GM12878 (cell line): ENCODE results near the gene SPDYE1. TPM values are rescaled to one million over a fixed set of nuclear protein-coding genes. Genes with fewer than 3 reads are reported as not detected.

Experiments used
- CTCF ChIP-seq, 3 experiments: IDR thresholded peaks in 2 of 3; conservative IDR thresholded peaks in 1 of 3; 2 replicates each; pipeline ENCODE4 v1.5.1; 2011; ENCODE audit warnings: low read depth in 3 of 3, low read length in 3 of 3, mild to moderate bottlenecking in 3 of 3, control low read depth in 2 of 3, moderate library complexity in 2 of 3, inconsistent platforms in 1 of 3, mixed read lengths in 1 of 3; ENCODE audit not compliant: control insufficient read depth in 2 of 3, insufficient read depth in 1 of 3; ENCODE audit errors: extremely low read depth in 1 of 3
- ESRRA ChIP-seq: IDR thresholded peaks from 2 replicates; pipeline ENCODE4 v1.6.1; 2012; ENCODE audit warnings: mild to moderate bottlenecking, low read length, improper control_type of control experiment
- KLF5 ChIP-seq: fragments of 450-650 bp; IDR thresholded peaks from 2 replicates; pipeline ENCODE4 v1.6.1; 2014; ENCODE audit warnings: mild to moderate bottlenecking; ENCODE audit not compliant: partially characterized antibody
- NFIC ChIP-seq: IDR thresholded peaks from 2 replicates; pipeline ENCODE4 v1.6.1; 2012; ENCODE audit warnings: low read depth, mild to moderate bottlenecking, inconsistent platforms, low read length, moderate library complexity
- RCOR1 ChIP-seq: conservative IDR thresholded peaks from 2 replicates; pipeline ENCODE4 v1.6.1; 2012; ENCODE audit warnings: low read depth, low read length, improper control_type of control experiment
- SMAD1 ChIP-seq: fragments of 450-650 bp; IDR thresholded peaks from 2 replicates; pipeline ENCODE4 v1.6.1; 2018; ENCODE audit warnings: mild to moderate bottlenecking, low read depth; ENCODE audit not compliant: partially characterized antibody
- STAT3 ChIP-seq: IDR thresholded peaks from 2 replicates; pipeline ENCODE4 v1.6.1; 2011; ENCODE audit warnings: low read depth, low read length, improper control_type of control experiment
- SUPT20H ChIP-seq: IDR thresholded peaks from 2 replicates; pipeline ENCODE4 v1.6.1; 2011; ENCODE audit warnings: low read depth, mild to moderate bottlenecking, low read length, moderate library complexity, borderline replicate concordance; ENCODE audit not compliant: control insufficient read depth
- polyA plus RNA-seq, 11 experiments: library from polyadenylated mRNA; depleted of rRNA in 4 of 11; unstranded in 6 of 11; stranded (reverse) in 5 of 11; fragments of >200 nt; fragmentation: Nextera tagmentation in 4 of 11; fragmentation: Illumina TruSeq in 1 of 11; extraction: Ambion mirVana in 4 of 11; extraction: Trizol in 1 of 11; gene quantifications; 1 replicate in 1 of 11; 2 replicates in 10 of 11; pipeline versions ENCODE4 v1.2.1 to v1.2.3, GENCODE V29; 2011 to 2016; ENCODE audit warnings: inconsistent platforms in 2 of 11, missing spikeins in 2 of 11, low read depth in 1 of 11
- total RNA-seq, 4 experiments: library from RNA; depleted of rRNA in 3 of 4; stranded (reverse); fragments of >200 nt in 3 of 4; fragmentation: Illumina TruSeq in 1 of 4; extraction: Trizol in 1 of 4; gene quantifications; 2 replicates each; pipeline versions ENCODE4 v1.2.1 to v1.2.3, GENCODE V29; 2013 to 2021
- TF ChIP-seq, protein P1 (sequence below): fragments of 450-650 bp; IDR thresholded peaks from 2 replicates; pipeline ENCODE4 v1.6.1; 2014; ENCODE audit warnings: mild to moderate bottlenecking
- TF ChIP-seq, protein P2 (sequence below): fragments of 450-650 bp; conservative IDR thresholded peaks from 2 replicates; pipeline ENCODE4 v1.6.1; 2017; ENCODE audit warnings: mild to moderate bottlenecking, moderate library complexity

SPDYE1 gene
- total and polyA plus RNA-seq, 10 of the 15 experiments (the other 5 are each of a cell fraction or from before 2014, with no cell fraction given) = 0.04 to 1.3 (median 0.07) TPM; not detected in 3

DNA sequence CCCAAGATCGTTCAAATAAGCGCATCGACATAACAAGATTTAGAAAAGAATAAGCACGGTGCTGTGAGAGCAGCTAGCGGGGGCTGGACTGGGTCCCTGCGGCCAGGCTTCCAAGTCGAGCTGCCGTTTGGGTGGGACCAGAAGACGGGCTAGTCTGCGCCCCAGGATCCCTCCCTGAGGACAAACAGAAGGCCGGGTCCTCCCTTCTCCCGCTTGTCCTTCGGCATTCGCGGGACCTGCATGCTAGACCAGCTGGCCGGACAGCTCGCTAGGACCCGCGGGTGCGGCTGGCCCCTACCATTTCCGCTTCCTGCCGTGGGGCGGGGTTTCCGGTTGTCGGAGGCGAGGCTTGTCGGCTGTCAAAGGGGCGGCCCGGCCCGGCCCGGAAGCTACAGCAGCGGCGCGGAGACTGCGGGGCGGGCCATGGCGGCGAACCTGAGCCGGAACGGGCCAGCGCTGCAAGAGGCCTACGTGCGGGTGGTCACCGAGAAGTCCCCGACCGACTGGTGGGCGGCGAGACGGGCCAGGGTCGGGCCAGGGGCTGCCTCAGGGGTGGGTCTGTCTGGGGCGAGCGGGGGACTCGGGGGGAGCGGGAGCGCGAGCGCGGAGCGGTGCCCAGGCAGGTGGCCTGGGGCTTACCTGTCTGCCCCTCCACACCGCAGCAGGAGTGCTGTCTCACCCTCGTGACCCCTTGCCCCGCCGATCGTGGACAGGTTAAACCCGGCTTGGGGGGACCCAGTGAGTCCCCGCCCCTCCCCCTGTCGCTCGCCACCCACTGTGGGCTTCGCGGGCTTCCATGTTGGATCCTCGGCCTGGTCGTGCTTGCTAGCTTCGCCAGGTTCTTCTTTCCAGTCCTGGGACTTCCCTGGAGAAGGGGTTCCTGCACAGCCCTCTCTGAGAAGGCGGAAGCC, 46.9 kb downstream of the SPDYE1 start, which contains the start of gene DBNL (continued):
- TF ChIP-seq CTCF (IDR thresholded peaks at IDR 0.05 in 2 of 3, conservative IDR thresholded peaks at IDR 0.05 in 1 of 3; ENCODE audit: control insufficient read depth in 2 of 3, extremely low read depth in 1 of 3, insufficient read depth in 1 of 3, low read depth in 3 of 3, low read length in 3 of 3) (no peak), SUPT20H (no peak), KLF5 (no peak), SMAD1 (peak; percentile 59), RCOR1 (no peak), NFIC (no peak), ESRRA (no peak), STAT3 (no peak)
- TF ChIP-seq, protein P1, sequence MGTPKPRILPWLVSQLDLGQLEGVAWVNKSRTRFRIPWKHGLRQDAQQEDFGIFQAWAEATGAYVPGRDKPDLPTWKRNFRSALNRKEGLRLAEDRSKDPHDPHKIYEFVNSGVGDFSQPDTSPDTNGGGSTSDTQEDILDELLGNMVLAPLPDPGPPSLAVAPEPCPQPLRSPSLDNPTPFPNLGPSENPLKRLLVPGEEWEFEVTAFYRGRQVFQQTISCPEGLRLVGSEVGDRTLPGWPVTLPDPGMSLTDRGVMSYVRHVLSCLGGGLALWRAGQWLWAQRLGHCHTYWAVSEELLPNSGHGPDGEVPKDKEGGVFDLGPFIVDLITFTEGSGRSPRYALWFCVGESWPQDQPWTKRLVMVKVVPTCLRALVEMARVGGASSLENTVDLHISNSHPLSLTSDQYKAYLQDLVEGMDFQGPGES = no peak
- TF ChIP-seq, protein P2, sequence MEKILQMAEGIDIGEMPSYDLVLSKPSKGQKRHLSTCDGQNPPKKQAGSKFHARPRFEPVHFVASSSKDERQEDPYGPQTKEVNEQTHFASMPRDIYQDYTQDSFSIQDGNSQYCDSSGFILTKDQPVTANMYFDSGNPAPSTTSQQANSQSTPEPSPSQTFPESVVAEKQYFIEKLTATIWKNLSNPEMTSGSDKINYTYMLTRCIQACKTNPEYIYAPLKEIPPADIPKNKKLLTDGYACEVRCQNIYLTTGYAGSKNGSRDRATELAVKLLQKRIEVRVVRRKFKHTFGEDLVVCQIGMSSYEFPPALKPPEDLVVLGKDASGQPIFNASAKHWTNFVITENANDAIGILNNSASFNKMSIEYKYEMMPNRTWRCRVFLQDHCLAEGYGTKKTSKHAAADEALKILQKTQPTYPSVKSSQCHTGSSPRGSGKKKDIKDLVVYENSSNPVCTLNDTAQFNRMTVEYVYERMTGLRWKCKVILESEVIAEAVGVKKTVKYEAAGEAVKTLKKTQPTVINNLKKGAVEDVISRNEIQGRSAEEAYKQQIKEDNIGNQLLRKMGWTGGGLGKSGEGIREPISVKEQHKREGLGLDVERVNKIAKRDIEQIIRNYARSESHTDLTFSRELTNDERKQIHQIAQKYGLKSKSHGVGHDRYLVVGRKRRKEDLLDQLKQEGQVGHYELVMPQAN = peak; percentile 59; the same call in 1 of the 2 replicates
- TF ChIP-seq, all 136 proteins: peak for 46
